ENCODE results near the gene NXPH4. TPM values are rescaled to one million over a fixed set of nuclear protein-coding genes. Genes with fewer than 3 reads are reported as not detected.

Gene NXPH4
- total and polyA plus RNA-seq, 10 of the 15 experiments (the other 5 are each of a cell fraction or from before 2014, with no cell fraction given): 0.03 to 0.26 TPM; not detected in 8

- TF ChIP-seq MYB (IDR thresholded peaks at IDR 0.05; ENCODE audit: borderline replicate concordance, low read depth, low read length) (peak; percentile 63; the same call in 1 of the 2 replicates), YBX1 (IDR thresholded peaks at IDR 0.05) (no peak), POLR2A (IDR thresholded peaks at IDR 0.05; ENCODE audit: low read depth, low read length) (0 out of 2 replicates have a peak, but pooled peaks have one; percentile 13), PKNOX1 (IDR thresholded peaks at IDR 0.05) (0 out of 2 replicates have a peak, but pooled peaks have one; percentile 13), TCF12 (IDR thresholded peaks at IDR 0.05; ENCODE audit: low read depth, low read length) (0 out of 2 replicates have a peak, but pooled peaks have one; percentile 18), RAD21 (IDR thresholded peaks at IDR 0.05; ENCODE audit: insufficient read depth, low read depth, low read length) (peak; percentile 51), SMC3 (IDR thresholded peaks at IDR 0.05; ENCODE audit: borderline replicate concordance, low read length) (peak; percentile 13; the same call in 1 of the 2 replicates), SRF (IDR thresholded peaks at IDR 0.05; ENCODE audit: low read depth in 2 of 2, low read length in 2 of 2) (no peak), IRF5 (IDR thresholded peaks at IDR 0.05; ENCODE audit: borderline replicate concordance) (no peak), IKZF1 (conservative IDR thresholded peaks at IDR 0.05) (0 out of 2 replicates have a peak, but pooled peaks have one; percentile 27), SREBF1 (IDR thresholded peaks at IDR 0.05; ENCODE audit: low read length) (peak; percentile 39; the same call in 1 of the 2 replicates), CREM (IDR thresholded peaks at IDR 0.05; ENCODE audit: low read depth) (no peak), POU2F2 (IDR thresholded peaks at IDR 0.05; ENCODE audit: borderline replicate concordance, low read depth, low read length) (peak; percentile 100), NR2C2 (IDR thresholded peaks at IDR 0.05; ENCODE audit: borderline replicate concordance, control insufficient read depth, insufficient read length, low read depth) (no peak), ZZZ3 (IDR thresholded peaks at IDR 0.05; ENCODE audit: control insufficient read depth, insufficient read length, low read depth) (no peak), PML (IDR thresholded peaks at IDR 0.05; ENCODE audit: low read length) (no peak), ZBED1 (IDR thresholded peaks at IDR 0.05; ENCODE audit: borderline replicate concordance) (no peak), RUNX3 (IDR thresholded peaks at IDR 0.05; ENCODE audit: low read length) (no peak), SUPT20H (IDR thresholded peaks at IDR 0.05; ENCODE audit: borderline replicate concordance, control insufficient read depth, low read depth, low read length) (no peak), FOXM1 (IDR thresholded peaks at IDR 0.05; ENCODE audit: low read depth, low read length) (no peak)
These were observed 26.3 kb downstream of the NXPH4 start (continued) for GRCh38 chr12:57242691-57243454.
